Smooth muscle cell (in vitro differentiated cells): ENCODE results near the gene TNKS1BP1. TPM values are rescaled to one million over a fixed set of nuclear protein-coding genes. Genes with fewer than 3 reads are reported as not detected.
"Not testable (repeated sequence)": the region's sequence is repeated elsewhere in the genome, so short reads cannot be mapped to it uniquely, and the experiment has no call there.

Source experiments
- DNase-seq: peaks from one replicate; lab custom pipeline; 2025; ENCODE audit not compliant: unreplicated experiment; lab: John Stamatoyannopoulos, UW
- H2AFZ ChIP-seq: fragments of 200-600 bp; sonication (generic); 2 replicates; pipeline ENCODE4 v1.6.0; 2016; ENCODE audit warnings: antibody characterized with exemption, low read depth, mild to moderate bottlenecking
- H3F3A ChIP-seq: fragments of 200-600 bp; sonication (generic); 2 replicates; pipeline ENCODE4 v1.6.0; 2017; ENCODE audit warnings: antibody characterized with exemption, low read depth
- H3K27ac ChIP-seq: fragments of 200-600 bp; sonication (generic); 2 replicates; pipeline ENCODE4 v1.5.1; 2016; ENCODE audit warnings: low read depth, mild to moderate bottlenecking
- H3K27me3 ChIP-seq: fragments of 200-600 bp; sonication (generic); 2 replicates; pipeline ENCODE4 v1.6.1; 2016; ENCODE audit warnings: low read depth, mild to moderate bottlenecking
- H3K36me3 ChIP-seq: fragments of 200-600 bp; sonication (generic); 2 replicates; pipeline ENCODE4 v1.5.1; 2016; ENCODE audit warnings: low read depth
- H3K4me1 ChIP-seq: fragments of 200-600 bp; sonication (generic); 2 replicates; pipeline ENCODE4 v1.5.1; 2016; ENCODE audit warnings: low read depth
- H3K4me2 ChIP-seq: fragments of 200-600 bp; sonication (generic); 2 replicates; pipeline ENCODE4 v1.6.0; 2016; ENCODE audit warnings: mild to moderate bottlenecking
- H3K4me3 ChIP-seq: fragments of 200-600 bp; sonication (generic); 2 replicates; pipeline ENCODE4 v1.5.1; 2016; ENCODE audit warnings: mild to moderate bottlenecking
- H3K79me2 ChIP-seq: fragments of 200-600 bp; sonication (generic); 2 replicates; pipeline ENCODE4 v1.6.0; 2016; ENCODE audit warnings: low read depth, mild to moderate bottlenecking
- H3K9ac ChIP-seq: fragments of 200-600 bp; sonication (generic); 2 replicates; pipeline ENCODE4 v1.6.0; 2016; ENCODE audit warnings: low read depth
- H3K9me3 ChIP-seq: fragments of 200-600 bp; sonication (generic); replicated peaks from 2 replicates; pipeline ENCODE4 v1.5.1; 2016; ENCODE audit warnings: low read depth
- H4K20me1 ChIP-seq: fragments of 200-600 bp; sonication (generic); 2 replicates; pipeline ENCODE4 v1.6.0; 2016; ENCODE audit warnings: low read depth
- WGBS: methylation state at CpG from one replicate; pipeline ENCODE4 v1.1.7; 2016; ENCODE audit warnings: low lambda C conversion rate; 5-methylcytosine and 5-hydroxymethylcytosine counted together
- polyA plus RNA-seq: library from polyadenylated mRNA; unstranded; fragments of >200 nt; fragmentation: Nextera tagmentation; extraction: Ambion mirVana; gene quantifications from 2 replicates; pipeline ENCODE4 v1.2.1, GENCODE V29; 2016
- total RNA-seq: library from RNA; depleted of rRNA; stranded (reverse); fragments of >200 nt; gene quantifications from 2 replicates; pipeline ENCODE4 v1.2.3, GENCODE V29; 2014
- TF ChIP-seq, protein P1 (sequence below): fragments of 200-600 bp; sonication (generic); IDR thresholded peaks from 2 replicates; pipeline ENCODE4 v1.5.1; 2017; ENCODE audit warnings: borderline replicate concordance, mild to moderate bottlenecking, antibody characterized with exemption; ENCODE audit not compliant: insufficient read depth, poor library complexity, severe bottlenecking

TNKS1BP1 gene
- total and polyA plus RNA-seq, 2 experiments from 2014 or later, result 46.3 to 86.3 TPM

GRCh38 chr11:57300785-57301184, 24.0 kb downstream of the TNKS1BP1 start:
- TF ChIP-seq, protein P1, sequence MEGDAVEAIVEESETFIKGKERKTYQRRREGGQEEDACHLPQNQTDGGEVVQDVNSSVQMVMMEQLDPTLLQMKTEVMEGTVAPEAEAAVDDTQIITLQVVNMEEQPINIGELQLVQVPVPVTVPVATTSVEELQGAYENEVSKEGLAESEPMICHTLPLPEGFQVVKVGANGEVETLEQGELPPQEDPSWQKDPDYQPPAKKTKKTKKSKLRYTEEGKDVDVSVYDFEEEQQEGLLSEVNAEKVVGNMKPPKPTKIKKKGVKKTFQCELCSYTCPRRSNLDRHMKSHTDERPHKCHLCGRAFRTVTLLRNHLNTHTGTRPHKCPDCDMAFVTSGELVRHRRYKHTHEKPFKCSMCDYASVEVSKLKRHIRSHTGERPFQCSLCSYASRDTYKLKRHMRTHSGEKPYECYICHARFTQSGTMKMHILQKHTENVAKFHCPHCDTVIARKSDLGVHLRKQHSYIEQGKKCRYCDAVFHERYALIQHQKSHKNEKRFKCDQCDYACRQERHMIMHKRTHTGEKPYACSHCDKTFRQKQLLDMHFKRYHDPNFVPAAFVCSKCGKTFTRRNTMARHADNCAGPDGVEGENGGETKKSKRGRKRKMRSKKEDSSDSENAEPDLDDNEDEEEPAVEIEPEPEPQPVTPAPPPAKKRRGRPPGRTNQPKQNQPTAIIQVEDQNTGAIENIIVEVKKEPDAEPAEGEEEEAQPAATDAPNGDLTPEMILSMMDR, result no peak
- Histone ChIP-seq H3K4me1 (no peaks in the 10 kb centered on the region), H3F3A (peaks cover 17% of the 10 kb centered on the region), H3K9me3 (no peaks in the 10 kb centered on the region), H3K4me2 (no peak overlapping the region), H2AFZ (no peak overlapping the region), H3K79me2 (peaks cover 11% of the 10 kb centered on the region), H3K27ac (no peak overlapping the region), H4K20me1 (peaks cover 33% of the 10 kb centered on the region), H3K36me3 (peaks cover 29% of the 10 kb centered on the region), H3K4me3 (no peak overlapping the region), H3K9ac (no peak overlapping the region), H3K27me3 (no peaks in the 10 kb centered on the region)
- WGBS, result 96% methylated on average over 10 of the region's 10 CpGs
- DNase-seq, result no peak

- Histone ChIP-seq H3K4me3 (no peak overlapping the region), H3K79me2 (no peaks in the 10 kb centered on the region), H3K36me3 (peaks cover 29% of the 10 kb centered on the region), H3K4me2 (no peak overlapping the region), H2AFZ (no peak overlapping the region), H3K4me1 (no peaks in the 10 kb centered on the region), H3F3A (peaks cover 21% of the 10 kb centered on the region), H3K27ac (no peak overlapping the region), H4K20me1 (peaks cover 19% of the 10 kb centered on the region), H3K9me3 (no peaks in the 10 kb centered on the region), H3K27me3 (no peaks in the 10 kb centered on the region), H3K9ac (no peak overlapping the region)
- DNase-seq, result no peak
- TF ChIP-seq, protein P1, result no peak
- WGBS, result 97% methylated on average over 5 of the region's 5 CpGs
Measured at GRCh38 chr11:57299150-57299737, 25.5 kb downstream of the TNKS1BP1 start.

- Histone ChIP-seq H3K79me2 (no peaks in the 10 kb centered on the region), H3K27me3 (no peaks in the 10 kb centered on the region), H3K4me2 (no peak overlapping the region), H3K27ac (no peak overlapping the region), H3K4me3 (no peak overlapping the region), H3K9ac (no peak overlapping the region), H3K9me3 (no peaks in the 10 kb centered on the region), H2AFZ (no peak overlapping the region), H3F3A (peaks cover 21% of the 10 kb centered on the region), H3K4me1 (no peaks in the 10 kb centered on the region), H4K20me1 (no peaks in the 10 kb centered on the region), H3K36me3 (peaks cover 29% of the 10 kb centered on the region)
- TF ChIP-seq, protein P1, result no peak
- 82% methylated on average over 2 of the region's 2 CpGs for WGBS
- no peak for DNase-seq
Measured at GRCh38 chr11:57297221-57297620, 27.5 kb downstream of the TNKS1BP1 start.

DNA sequence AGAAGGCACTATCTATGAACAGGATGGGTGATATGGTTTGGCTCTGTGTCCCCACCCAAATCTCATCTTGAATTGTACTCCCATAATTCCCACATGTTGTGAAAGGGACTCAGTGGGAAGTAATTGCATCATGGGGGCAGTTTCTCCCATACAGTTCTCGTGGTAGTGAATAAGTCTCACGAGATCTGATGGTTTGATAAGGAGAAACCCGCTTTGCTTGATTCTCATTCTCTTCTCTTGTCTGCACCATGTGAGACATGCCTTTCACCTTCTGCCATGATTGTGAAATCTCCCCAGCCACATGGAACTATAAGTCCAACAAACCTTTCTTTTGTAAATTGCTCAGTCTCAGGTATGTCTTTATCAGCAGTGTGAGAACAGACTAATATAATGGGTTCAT, 28.5 kb downstream of the TNKS1BP1 start:
- H3K9me3 ChIP-seq, H3K4me3 ChIP-seq, H3K9ac ChIP-seq, H2AFZ ChIP-seq, H3K79me2 ChIP-seq, H4K20me1 ChIP-seq, DNase-seq, H3K4me2 ChIP-seq, H3K27ac ChIP-seq, H3K4me1 ChIP-seq, H3K27me3 ChIP-seq: not testable (repeated sequence)
- WGBS, result 79% methylated on average over 3 of the region's 3 CpGs
- Histone ChIP-seq H3K36me3 (peaks cover 23% of the 10 kb centered on the region), H3F3A (peaks cover 21% of the 10 kb centered on the region)
